Breast epithelium (tissue), 3 donors: Measurements from ENCODE around the gene HMGB4.

Experiments used
- POLR2AphosphoS5 ChIP-seq, 3 donors: sonication (generic); formaldehyde crosslinking; IDR thresholded peaks; one replicate each; pipeline ENCODE4 v1.6.1; 2017; ENCODE audit warnings: antibody characterized with exemption in 3 of 3
- TF ChIP-seq, protein P1 (sequence below), 3 donors: fragments of 450-650 bp; IDR thresholded peaks; one replicate each; pipeline ENCODE4 v1.5.1; 2016 to 2017; ENCODE audit warnings: antibody characterized with exemption in 3 of 3, mild to moderate bottlenecking in 3 of 3, moderate library complexity in 3 of 3

DNA sequence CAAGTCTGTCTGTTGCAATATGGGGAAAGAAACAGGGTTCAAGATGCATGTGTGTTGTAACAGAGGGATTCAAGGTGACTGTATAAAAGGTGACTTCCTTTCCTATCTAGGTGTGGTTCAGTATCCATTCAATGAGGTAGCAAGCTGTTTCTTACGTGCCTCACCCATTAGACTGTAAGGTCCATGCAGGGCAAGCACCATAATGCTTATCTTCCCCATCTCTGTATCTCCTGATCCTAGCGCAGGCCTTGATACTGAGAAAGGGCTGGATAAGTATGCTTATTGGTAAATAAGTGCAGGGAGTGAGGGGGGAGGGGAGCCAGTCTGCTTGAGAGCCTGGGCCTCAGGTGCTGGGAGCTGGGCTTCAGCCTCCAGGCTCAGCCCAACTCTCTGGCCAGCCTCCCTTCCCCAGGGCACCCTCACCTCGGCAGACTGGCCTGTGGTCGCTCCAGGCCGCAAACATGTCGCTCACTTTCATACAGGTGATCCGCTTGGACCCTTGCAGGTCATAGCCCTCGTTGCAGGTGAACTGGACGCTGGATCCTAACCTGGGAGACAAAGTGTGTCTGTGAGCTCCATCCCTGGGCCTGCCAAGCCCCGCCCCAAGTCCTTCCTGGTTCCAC lies 44.5 kb upstream of the HMGB4 start:
- TF ChIP-seq, protein P1, sequence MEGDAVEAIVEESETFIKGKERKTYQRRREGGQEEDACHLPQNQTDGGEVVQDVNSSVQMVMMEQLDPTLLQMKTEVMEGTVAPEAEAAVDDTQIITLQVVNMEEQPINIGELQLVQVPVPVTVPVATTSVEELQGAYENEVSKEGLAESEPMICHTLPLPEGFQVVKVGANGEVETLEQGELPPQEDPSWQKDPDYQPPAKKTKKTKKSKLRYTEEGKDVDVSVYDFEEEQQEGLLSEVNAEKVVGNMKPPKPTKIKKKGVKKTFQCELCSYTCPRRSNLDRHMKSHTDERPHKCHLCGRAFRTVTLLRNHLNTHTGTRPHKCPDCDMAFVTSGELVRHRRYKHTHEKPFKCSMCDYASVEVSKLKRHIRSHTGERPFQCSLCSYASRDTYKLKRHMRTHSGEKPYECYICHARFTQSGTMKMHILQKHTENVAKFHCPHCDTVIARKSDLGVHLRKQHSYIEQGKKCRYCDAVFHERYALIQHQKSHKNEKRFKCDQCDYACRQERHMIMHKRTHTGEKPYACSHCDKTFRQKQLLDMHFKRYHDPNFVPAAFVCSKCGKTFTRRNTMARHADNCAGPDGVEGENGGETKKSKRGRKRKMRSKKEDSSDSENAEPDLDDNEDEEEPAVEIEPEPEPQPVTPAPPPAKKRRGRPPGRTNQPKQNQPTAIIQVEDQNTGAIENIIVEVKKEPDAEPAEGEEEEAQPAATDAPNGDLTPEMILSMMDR (IDR thresholded peaks at IDR 0.05): no peak
- TF ChIP-seq POLR2AphosphoS5 (IDR thresholded peaks at IDR 0.05): no peak
